SKM-1 (cell line): ENCODE data around the gene KCNQ1.

Source experiments
- DNase-seq: peaks from one replicate; lab custom pipeline; 2025; ENCODE audit not compliant: unreplicated experiment; lab: John Stamatoyannopoulos, UW

Gene KCNQ1

DNA sequence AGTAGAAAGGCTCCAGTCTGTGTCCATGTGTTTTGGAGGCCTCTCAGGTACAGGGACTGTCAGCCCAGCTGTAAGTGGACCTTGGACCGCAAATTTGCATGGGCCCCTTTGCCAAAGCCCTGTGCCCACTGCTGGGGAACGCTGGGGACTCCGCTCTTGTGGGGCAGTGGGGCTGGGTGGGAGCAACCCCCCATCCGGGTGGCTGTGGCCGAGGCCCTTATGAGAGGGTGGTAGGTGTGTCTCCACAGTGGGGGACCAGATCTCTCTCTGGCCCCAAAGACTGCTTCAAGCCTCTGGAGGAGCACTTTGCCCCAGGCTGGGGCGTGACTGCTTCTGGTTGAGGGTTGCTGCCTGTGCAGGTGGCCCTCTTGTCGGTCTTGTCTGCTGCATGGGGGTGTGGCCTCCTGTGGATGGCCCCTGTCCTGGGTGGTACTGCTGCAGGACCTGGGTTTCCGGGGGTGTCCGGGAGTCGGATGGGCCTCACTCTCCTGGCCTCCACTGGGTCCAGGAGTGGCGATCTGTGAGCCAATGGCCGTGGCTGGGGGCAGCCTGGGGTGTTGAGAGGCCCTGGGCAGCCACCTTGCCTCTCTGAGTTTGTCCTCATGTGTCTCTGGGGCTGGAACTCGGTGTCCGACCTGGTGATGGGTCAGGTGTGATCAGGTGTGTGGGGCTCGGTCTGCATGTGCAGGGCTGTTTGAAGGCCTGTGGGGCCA lies 15.9 kb downstream of the KCNQ1 start:
- DNase-seq, result no peak

DNA sequence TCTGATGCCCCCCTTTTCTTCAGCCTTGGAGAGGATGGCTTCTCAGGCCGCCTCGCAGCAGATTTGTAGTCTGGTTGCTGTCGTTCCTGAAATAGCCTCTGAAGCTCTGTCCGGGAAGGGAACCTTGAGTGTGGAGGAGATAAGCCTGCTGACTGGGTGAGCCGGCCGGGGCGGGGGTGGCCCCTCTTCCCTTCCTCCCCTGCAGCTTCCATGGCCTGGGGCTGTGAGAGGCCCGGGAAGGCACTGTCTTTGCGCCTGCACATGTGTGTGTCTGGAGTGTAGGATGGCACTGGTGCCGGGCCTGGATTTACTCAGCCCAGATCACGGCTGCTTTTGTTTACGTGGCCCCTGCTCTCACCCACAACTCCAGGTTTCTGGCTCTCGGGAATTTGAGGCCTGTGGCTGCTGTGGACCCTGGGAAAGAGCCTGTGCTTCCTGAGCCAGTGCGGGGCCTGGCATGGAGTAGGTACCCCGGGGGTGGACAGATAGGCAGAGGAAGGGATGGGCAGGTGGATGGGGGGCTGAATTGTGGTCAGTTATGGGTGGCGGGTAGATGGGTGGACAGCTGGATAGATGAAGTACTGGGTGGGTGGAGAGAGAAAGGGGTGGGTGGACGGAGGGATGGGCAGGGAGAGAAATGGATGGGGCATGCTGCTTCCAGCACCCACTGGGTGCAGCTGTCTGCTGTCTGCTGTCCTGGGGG lies 16.6 kb downstream of the KCNQ1 start:
- DNase-seq, result no peak

DNA sequence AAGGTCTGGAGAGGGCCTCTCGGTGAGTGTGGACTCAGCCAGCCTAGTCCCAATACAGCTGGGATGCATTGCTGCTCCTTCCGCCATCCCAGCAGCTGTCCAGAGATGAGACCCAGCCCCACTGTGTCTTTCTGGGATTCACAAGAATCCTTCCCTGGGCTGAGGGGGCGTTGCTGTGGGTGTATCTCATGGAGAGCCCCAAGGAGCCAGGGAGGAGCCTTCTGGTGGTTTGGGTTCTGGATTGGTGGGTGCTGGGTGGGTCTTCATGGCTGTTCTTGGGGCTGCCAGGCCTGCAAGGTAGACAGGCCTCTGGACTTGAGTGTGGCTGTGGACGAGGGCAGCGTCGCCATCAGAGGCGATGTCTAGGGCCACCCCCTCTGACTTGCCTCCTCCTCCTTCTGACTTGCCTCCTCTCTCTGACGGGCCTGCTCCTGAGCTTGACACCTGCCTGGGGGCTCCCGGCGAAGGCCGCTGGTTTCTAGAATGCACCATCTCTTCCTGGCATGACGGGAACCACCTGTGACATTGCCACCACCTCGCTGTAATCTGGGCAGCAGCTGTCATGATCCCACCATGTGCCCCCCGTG lies 17.2 kb downstream of the KCNQ1 start:
- no peak for DNase-seq

GRCh38 chr11:2462543-2462985 lies 17.8 kb downstream of the KCNQ1 start:
- DNase-seq, result no peak

DNA sequence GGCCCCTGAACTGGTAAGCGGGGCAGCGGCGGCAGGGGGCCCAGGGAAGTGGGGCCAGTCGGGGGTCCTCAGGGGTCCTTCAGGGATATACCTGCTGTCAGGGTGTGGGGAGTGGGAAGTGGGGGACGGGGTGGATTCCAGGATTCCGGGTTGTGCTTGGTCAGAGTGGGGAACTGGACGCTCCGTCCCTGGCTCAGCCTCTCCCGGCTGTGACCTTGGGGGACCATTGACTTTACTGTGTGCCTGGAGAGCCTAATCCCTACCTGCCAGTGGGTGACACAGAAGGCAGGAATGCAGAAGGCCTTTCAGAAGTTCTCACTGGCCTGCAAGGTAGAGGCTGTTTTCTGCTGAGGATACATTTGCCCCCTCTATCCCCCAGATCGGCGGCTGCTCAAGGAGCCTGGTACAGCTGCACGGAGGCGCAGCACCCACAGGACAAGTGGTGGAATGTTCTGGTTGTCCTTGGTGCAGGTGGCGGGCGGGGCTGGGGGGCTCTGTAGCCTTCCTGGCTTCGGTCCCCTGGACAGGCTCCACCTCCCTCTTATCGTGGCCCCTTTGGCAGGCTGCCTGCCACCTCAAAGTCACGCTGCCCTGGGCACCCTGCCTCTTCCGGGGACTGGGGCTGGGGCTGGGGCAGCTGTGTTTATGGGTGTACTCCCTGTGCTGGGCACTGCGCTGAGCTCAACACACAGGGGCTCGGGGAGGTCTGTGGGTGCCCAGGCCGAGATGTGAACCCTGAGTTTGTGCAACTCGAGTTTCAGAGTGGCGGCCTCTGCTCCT lies 18.4 kb downstream of the KCNQ1 start:
- no peak for DNase-seq

GRCh38 chr11:2463766-2464277 lies 19.0 kb downstream of the KCNQ1 start:
- DNase-seq, result no peak

DNA sequence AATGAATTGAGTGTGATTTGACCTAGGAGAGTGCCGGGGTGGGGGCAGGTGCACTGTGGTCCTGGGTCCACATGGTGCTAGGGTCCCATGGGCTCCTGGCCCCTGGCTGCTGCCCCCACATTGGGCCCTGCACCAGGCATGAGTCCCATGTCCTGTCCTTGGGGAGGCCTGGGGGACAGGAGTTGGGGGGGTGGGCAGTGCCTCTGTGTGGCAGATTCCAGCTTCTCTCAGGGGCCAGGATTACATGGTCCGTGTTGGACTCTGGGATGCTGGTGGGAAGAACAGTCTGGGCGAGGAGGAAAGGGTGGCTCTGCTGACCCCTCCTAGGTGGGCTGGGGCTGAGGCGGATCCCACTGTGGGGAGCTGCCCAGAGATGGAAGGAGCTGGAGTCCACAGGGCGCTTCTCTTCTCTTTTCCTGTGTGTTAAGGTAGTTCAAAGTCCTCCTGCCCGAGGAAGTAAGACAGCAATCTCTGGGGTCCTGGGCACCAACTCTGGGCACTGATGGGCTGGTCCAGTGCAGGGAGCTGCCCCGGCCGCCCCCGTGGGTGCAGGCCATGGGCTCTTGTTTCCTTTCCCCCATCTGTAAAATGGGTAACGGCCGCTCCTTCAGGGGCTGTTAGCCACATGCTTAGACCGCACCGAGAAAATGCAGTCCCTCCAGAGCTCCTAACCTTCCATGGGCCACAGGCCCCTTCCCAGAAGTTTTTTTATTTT lies 19.8 kb downstream of the KCNQ1 start:
- no peak for DNase-seq

- no peak for DNase-seq
Measured at GRCh38 chr11:2465202-2466068, 20.6 kb downstream of the KCNQ1 start.

GRCh38 chr11:2466069-2466801 lies 21.4 kb downstream of the KCNQ1 start:
- no peak for DNase-seq

DNA sequence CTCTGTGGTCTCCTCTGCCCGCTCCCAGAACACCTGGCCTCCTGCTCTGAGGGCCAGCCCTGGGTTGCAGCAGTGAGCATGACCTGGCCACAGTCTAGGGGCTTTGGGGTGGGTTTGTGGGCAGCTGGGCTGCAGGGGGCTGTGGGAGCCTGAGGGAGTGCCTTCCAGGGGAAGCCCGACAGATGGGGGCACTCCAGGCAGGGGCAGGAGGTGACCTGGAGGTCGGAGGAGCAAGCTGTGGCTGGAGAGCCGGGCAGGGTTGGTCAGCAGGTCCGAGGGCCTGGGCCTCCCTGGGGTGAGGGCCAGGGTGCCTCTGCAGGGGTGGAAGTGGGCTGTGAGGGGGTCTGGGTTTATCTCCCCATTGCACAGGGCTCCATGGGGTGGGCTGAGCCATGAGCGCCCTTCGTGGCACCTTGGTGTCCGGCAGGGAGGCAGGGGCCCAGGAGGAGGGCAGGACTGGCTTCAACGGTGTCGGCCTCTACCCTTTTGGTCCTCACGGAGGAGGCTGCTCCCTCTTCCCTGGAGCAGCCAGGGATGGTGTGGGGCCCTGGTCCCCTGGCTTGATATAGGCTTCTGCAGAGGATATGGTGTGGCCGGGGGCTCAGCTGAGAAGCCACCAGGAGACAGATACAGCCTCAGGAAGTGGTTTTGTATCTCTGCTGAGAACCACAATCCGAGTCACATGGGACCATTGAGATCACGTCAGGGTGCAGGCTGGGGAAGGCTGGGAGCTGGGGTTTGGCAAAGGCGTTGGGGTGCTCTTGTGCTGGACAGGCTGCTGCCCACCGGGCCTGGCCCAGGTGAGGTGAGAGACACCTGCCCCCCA lies 22.3 kb downstream of the KCNQ1 start:
- peak; percentile 54 for DNase-seq

DNA sequence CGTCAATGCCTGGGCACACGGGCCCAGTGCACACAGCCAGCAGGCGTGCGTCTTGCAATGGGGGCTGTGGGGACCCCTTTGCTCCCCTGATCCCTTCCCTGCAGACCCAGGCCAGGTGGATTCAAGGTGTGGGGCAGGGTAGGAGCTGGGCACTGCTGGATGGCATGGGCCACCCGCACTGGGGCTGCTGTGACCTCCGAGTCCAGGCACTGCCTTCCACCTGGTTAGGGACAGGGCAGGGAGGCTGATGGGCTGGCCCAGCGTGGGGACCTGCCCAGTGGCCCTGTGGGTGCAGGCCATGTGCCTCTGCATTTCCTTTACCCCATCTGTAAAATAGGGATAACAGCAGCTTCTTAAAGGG lies 22.9 kb downstream of the KCNQ1 start:
- no peak for DNase-seq

- DNase-seq, result no peak
Measured at GRCh38 chr11:2468363-2469235, 23.8 kb downstream of the KCNQ1 start.

GRCh38 chr11:2470495-2470894 lies 25.7 kb downstream of the KCNQ1 start:
- DNase-seq, result no peak

DNA sequence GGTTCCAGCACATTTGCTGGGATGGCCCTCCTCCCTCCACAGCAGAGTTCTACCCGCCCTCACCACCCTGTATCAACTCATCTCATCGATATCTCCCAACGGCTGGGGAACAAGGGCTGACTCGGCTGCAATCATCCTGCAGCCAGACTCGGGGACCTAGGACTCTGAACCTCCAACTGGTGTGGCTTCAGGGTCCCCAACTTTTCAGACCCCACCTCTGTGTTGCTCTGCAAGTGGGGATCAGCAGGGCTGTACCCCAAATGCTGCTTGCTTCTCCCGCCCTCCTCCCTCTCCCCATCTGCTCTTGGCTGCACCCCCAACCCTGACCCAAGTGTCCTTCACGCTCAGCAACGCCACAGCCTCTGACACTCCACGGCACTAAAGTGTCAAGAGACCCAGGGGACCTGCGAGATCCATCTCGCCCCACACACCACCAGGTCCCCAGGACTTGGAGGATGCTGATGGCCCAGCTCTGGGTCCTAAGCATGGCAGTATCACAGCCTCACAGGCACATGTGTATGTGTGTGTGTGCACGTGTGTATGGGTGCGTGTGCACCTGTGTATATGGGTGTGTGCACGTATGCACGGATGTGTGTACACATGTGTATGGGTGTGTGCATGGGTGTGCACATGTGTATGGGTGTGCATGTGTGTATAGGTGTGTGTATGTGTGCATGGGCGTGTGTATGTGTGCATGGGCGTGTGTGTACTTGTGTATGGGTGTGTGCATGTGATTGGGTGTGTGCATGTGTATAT lies 26.4 kb downstream of the KCNQ1 start:
- no peak for DNase-seq

- DNase-seq, result no peak
Measured at GRCh38 chr11:2471804-2472096, 26.9 kb downstream of the KCNQ1 start.

DNA sequence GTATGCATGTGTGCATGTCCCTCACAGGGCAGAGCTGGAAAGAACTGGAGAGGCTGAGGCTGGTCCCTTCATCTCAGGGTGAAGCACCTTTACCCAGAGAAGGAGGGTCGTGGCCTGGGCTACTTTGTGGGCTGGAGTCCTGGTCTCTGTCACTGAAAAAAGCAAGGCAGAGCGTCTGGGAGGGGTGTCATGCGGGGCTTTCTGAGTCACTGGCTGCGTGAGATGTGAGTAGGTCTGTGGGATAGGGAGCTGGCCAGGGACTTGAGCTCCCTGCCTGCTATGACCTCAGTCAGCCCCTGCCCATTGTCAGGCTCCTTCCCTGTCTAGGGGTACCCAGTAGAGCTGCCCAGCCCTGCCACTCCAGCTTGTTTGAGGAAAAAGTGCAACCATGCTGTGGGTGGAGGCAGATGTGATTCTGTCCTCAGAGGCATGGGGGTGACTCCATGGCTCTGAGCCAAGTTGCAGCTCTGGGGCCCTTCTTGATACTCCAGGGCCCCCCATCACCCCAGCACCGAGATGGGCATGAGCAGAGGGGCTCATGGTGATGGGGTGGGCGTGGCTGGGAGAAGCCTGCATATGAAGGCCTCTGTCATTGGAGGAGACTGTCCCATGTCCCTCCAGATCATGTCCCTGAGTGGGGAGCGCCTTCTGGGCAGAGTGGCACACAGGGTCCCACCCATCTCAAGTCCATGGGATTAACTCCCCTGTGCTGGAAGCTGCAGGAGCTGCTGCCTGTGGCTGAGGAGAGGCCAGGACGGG lies 27.8 kb downstream of the KCNQ1 start:
- no peak for DNase-seq
